Bronchial epithelial cell (primary cell): Measurements from ENCODE around the gene SERGEF. TPM values are rescaled to one million over a fixed set of nuclear protein-coding genes. Genes with fewer than 3 reads are reported as not detected.

Source experiments
- DNase-seq: peaks from one replicate; pipeline ENCODE4 v3.0.0-alpha.2; 2010; ENCODE audit warnings: low read depth
- FAIRE-seq: peaks from 2 replicates; lab custom pipeline; 2011; peaks lifted over from hg19 to GRCh38; lab: Jason Lieb, UNC
- H3K27me3 ChIP-seq: 2 replicates; pipeline ENCODE4 v1.5.1; 2011; ENCODE audit warnings: low read length; ENCODE audit not compliant: control insufficient read depth, insufficient read depth
- H3K36me3 ChIP-seq: 2 replicates; pipeline ENCODE4 v1.5.1; 2011; ENCODE audit warnings: low read length; ENCODE audit not compliant: control insufficient read depth, insufficient read depth
- H3K4me3 ChIP-seq: 2 replicates; pipeline ENCODE4 v1.5.1; 2011; ENCODE audit warnings: mild to moderate bottlenecking, low read depth, low read length, control low read depth
- total RNA-seq: library from RNA; depleted of rRNA; stranded (reverse); fragments of >200 nt; gene quantifications from 2 replicates; pipeline ENCODE4 v1.2.1, GENCODE V29; 2014
- TF ChIP-seq, protein P1 (sequence below): IDR thresholded peaks from 2 replicates; pipeline ENCODE4 v1.5.1; 2011; ENCODE audit warnings: mild to moderate bottlenecking, moderate library complexity, low read length, control low read depth, inconsistent platforms; ENCODE audit not compliant: insufficient read depth, severe bottlenecking

SERGEF gene
- total RNA-seq, 1 donor from 2014 or later, result 29.2 TPM

DNA sequence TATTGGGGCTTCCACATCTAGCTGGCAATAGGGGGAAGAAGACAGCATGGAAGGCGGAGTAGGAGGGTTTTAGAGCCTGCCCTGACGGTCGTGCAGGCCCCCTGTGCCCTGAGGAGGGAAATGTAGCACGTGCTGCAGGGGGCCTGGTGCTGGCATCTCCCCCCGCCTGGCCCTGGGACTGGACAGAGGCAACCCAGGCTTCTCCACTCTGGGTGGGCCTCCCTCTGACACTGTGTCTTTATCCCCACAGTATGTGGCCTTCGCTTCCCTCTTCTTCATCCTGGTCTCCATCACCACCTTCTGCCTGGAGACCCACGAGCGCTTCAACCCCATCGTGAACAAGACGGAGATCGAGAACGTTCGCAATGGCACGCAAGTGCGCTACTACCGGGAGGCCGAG, 241.4 kb downstream of the SERGEF start:
- Histone ChIP-seq H3K4me3 (no peak overlapping the region), H3K27me3 (no peaks in the 10 kb centered on the region), H3K36me3 (no peaks in the 10 kb centered on the region)
- TF ChIP-seq, protein P1, sequence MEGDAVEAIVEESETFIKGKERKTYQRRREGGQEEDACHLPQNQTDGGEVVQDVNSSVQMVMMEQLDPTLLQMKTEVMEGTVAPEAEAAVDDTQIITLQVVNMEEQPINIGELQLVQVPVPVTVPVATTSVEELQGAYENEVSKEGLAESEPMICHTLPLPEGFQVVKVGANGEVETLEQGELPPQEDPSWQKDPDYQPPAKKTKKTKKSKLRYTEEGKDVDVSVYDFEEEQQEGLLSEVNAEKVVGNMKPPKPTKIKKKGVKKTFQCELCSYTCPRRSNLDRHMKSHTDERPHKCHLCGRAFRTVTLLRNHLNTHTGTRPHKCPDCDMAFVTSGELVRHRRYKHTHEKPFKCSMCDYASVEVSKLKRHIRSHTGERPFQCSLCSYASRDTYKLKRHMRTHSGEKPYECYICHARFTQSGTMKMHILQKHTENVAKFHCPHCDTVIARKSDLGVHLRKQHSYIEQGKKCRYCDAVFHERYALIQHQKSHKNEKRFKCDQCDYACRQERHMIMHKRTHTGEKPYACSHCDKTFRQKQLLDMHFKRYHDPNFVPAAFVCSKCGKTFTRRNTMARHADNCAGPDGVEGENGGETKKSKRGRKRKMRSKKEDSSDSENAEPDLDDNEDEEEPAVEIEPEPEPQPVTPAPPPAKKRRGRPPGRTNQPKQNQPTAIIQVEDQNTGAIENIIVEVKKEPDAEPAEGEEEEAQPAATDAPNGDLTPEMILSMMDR, result no peak
- DNase-seq (no peak), FAIRE-seq (no peak)

DNA sequence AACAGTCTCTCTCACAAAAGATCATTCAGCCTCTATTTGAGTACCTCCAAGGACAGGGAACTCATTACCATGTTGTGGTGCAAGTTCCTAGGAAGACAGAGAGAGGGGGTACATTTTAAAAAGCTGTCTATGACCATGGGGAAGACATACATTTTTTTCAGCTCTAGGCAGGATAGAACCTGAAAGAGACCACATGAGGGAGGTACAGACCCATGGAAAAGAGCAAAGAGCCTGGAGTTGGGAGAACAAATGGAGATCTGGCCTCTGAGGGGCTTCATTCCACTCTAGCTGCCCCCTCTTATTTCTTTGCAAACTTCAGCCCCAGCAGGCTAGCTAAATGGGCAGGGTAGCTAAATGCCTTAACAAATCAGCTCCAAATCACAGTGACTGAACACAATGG, 241.9 kb downstream of the SERGEF start:
- TF ChIP-seq, protein P1, result peak; percentile 39
- Histone ChIP-seq H3K4me3 (no peak overlapping the region), H3K36me3 (no peaks in the 10 kb centered on the region), H3K27me3 (no peaks in the 10 kb centered on the region)
- FAIRE-seq, result no peak
- DNase-seq, result peak; percentile 22

DNA sequence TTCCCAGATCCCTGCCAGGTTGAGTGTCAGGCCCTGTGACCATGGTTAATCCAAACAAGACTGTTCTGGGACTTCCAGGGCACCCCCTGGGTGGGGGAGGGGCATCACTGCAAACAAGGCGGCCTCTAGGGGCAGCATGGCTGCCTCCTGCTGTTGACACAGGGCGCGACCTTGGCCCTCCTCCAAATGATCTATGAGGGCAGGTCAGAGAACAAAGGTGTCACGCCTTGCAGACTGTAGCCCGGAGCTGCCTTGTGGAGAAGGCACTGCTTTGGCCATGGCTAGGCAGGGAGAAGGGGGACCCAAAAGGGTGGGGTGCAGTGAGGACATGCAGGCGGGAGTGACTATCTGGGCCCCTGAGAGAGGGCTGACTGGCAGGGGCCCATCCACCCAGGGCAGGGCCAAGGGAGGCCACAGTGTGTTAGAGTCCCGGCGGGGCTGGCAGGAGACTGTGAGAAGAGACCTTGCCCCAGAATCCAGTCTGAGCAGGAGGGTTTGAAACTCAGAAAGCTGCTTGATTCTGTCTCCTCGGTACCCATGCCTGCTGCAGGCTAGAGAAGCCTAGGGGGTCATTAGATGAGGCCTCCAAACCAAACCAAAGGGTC, 242.7 kb downstream of the SERGEF start:
- FAIRE-seq, result no peak
- no peak for DNase-seq
- no peaks in the 10 kb centered on the region for H3K27me3 ChIP-seq
- H3K36me3 ChIP-seq, result no peaks in the 10 kb centered on the region
- TF ChIP-seq, protein P1, result peak; percentile 25
- no peak overlapping the region for H3K4me3 ChIP-seq

DNA sequence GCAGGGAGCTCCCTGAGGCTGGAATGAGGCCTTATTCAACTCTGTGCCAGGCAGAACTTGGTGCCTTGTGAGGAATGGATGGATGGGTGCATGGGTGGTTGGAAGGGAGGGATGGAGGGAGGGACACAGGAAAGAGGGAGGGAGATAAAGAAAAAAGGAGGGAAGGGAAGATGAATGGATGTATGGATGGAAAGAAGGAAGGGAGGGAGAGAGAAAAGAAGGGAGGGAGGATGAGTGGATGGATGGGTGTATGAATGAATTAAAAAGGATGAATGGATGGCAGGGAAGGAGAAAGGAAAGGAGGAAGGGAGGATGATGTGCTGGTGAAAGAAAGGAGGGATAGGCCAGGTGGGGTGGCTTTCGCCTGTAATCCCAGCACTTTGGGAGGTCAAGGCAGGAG, 243.6 kb downstream of the SERGEF start:
- FAIRE-seq, result no peak
- DNase-seq, result no peak
- H3K36me3 ChIP-seq, result no peaks in the 10 kb centered on the region
- no peaks in the 10 kb centered on the region for H3K27me3 ChIP-seq
- TF ChIP-seq, protein P1, result no peak
- no peak overlapping the region for H3K4me3 ChIP-seq

DNA sequence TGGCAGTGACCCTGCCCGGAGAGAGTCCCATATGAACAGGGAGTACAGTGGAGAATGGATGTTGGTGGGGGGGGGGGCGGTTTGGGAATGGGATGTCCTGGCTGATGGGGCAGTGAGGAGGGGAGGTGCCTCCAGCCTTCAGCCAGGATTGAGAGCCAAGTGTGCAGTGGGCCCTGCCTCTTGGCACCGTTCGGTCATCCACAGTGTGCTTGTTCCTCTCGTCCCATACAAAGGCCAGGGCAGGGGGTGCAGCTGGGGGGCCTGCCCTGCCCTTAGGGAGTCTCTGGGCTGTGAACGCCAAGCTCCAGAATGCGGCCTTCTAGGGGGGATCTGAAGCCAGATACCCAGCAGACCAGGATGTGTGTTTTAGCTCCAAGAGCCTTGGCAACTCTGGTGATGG, 244.3 kb downstream of the SERGEF start:
- Histone ChIP-seq H3K4me3 (no peak overlapping the region), H3K27me3 (no peaks in the 10 kb centered on the region), H3K36me3 (no peaks in the 10 kb centered on the region)
- DNase-seq (no peak), FAIRE-seq (no peak)
- TF ChIP-seq, protein P1, result no peak

DNA sequence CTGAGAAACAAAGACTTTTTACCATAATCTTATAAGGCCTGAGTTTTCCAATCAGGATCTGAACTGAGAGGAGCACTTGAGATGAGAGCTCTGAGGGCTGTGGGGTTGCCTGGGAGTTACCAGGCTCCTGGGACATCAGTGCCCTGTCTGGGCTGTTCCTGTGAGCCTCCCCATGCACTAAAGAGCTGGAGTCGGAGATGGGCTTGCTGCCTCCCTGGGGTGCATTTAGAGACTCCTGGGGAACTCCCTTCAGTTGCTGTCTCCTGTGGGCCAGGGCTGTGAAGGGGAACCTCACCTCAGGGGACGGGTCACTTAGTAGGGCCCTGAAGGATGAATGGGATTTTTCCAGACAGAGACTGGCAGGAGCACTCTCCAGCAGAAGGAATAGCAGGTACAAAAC, 244.9 kb downstream of the SERGEF start:
- no peaks in the 10 kb centered on the region for H3K27me3 ChIP-seq
- TF ChIP-seq, protein P1, result no peak
- FAIRE-seq (no peak), DNase-seq (no peak)
- no peak overlapping the region for H3K4me3 ChIP-seq
- H3K36me3 ChIP-seq, result no peaks in the 10 kb centered on the region
